Panc1 (cell line): Measurements from ENCODE around the gene ABCD3. TPM values are rescaled to one million over a fixed set of nuclear protein-coding genes. Genes with fewer than 3 reads are reported as not detected.

ENCODE experiments used
- ATAC-seq: fragments of 200-7000 bp; cut with Tn5 transposase; 2 replicates; pipeline ENCODE4 v1.9.1; 2020; ENCODE audit warnings: mild to moderate bottlenecking, moderate library complexity
- BruUV-seq: library from RNA; stranded (reverse); fragments of 400-500 nt; replicated peaks from 2 replicates; lab custom pipeline; 2021; lab: Mats Ljungman, UMichigan
- CTCF ChIA-PET: fragments of 300-600 bp; sonication (Branson Sonifier 250); formaldehyde crosslinking; loops from one replicate; lab custom pipeline; 2022; ENCODE audit warnings: antibody characterized with exemption; lab: Charles Lee
- POLR2A ChIA-PET: fragments of 300-600 bp; sonication (Branson Sonifier 250); formaldehyde crosslinking; loops from one replicate; lab custom pipeline; 2022; ENCODE audit warnings: antibody characterized with exemption; lab: Charles Lee
- DNase-seq: peaks from one replicate; pipeline ENCODE4 v3.0.0-alpha.2; 2010; ENCODE audit warnings: low read depth, low spot score
- H3K27ac ChIP-seq: 2 replicates; pipeline ENCODE4 v1.5.1; 2011; ENCODE audit warnings: mild to moderate bottlenecking, low read length, inconsistent platforms
- H3K27me3 ChIP-seq: fragments of 200-500 bp; sonication (Bioruptor generic); 2 replicates; pipeline ENCODE4 v1.6.0; 2014; ENCODE audit warnings: low read length, inconsistent platforms; ENCODE audit not compliant: control insufficient read depth, insufficient read depth
- H3K36me3 ChIP-seq: fragments of 200-500 bp; sonication (Bioruptor generic); 2 replicates; pipeline ENCODE4 v1.5.1; 2014; ENCODE audit warnings: inconsistent platforms, mild to moderate bottlenecking, low read length, moderate library complexity; ENCODE audit not compliant: control insufficient read depth, insufficient read depth
- H3K4me1 ChIP-seq: 2 replicates; pipeline ENCODE4 v1.5.1; 2011; ENCODE audit warnings: inconsistent platforms, mild to moderate bottlenecking, low read length, moderate library complexity; ENCODE audit not compliant: control insufficient read depth, insufficient read depth
- H3K4me3 ChIP-seq, 2 experiments: 2 replicates each; pipeline ENCODE4 v1.5.1; 2011 to 2012; ENCODE audit warnings: low read depth in 2 of 2, low read length in 2 of 2, mild to moderate bottlenecking in 2 of 2, inconsistent platforms in 1 of 2, moderate library complexity in 1 of 2
- H3K9me3 ChIP-seq: fragments of 200-500 bp; sonication (Bioruptor generic); 2 replicates; pipeline ENCODE4 v1.5.1; 2014; ENCODE audit warnings: low read depth, mild to moderate bottlenecking, inconsistent platforms, low read length, moderate library complexity; ENCODE audit not compliant: control insufficient read depth, insufficient read depth
- POLR2AphosphoS5 ChIP-seq: IDR thresholded peaks from 2 replicates; pipeline ENCODE4 v1.6.1; 2012; ENCODE audit warnings: mild to moderate bottlenecking, low read depth, low read length, moderate library complexity
- REST ChIP-seq, 2 experiments: IDR thresholded peaks; 2 replicates each; pipeline ENCODE4 v1.6.1; 2011 to 2012; ENCODE audit warnings: low read depth in 2 of 2, control low read depth in 1 of 2, low read length in 1 of 2, mild to moderate bottlenecking in 1 of 2, moderate library complexity in 1 of 2; ENCODE audit not compliant: insufficient read depth in 1 of 2
- SIN3A ChIP-seq: IDR thresholded peaks from 2 replicates; pipeline ENCODE4 v1.6.1; 2012; ENCODE audit warnings: low read depth, mild to moderate bottlenecking, low read length, moderate library complexity, borderline replicate concordance; ENCODE audit not compliant: insufficient read depth
- TCF7L2 ChIP-seq: IDR thresholded peaks from 2 replicates; pipeline ENCODE4 v1.6.1; 2011; ENCODE audit warnings: mild to moderate bottlenecking, low read depth, low read length, inconsistent platforms
- in situ Hi-C: cut with HindIII; loops from 2 replicates; pipeline ENCODE4 v1.10.0; 2016; ENCODE audit warnings: low sequenced_read_pairs, low pct_unique_long_range_greater_than_20kb
- intact Hi-C: fragments of 100-400 bp; cut with micrococcal nuclease; formaldehyde crosslinking; loops from one replicate; pipeline ENCODE4 v1.10.0; 2022; ENCODE audit not compliant: unreplicated experiment
- total RNA-seq: library from RNA; stranded (reverse); gene quantifications from one replicate; pipeline ENCODE4 v1.2.1, GENCODE V29; 2021; ENCODE audit not compliant: unreplicated experiment
- TF ChIP-seq, protein P1 (sequence below): fragments of 450-650 bp; IDR thresholded peaks from 2 replicates; pipeline ENCODE4 v1.5.1; 2017; ENCODE audit warnings: mild to moderate bottlenecking

ABCD3 gene
- total RNA-seq, 1 experiment from 2014 or later = 40.5 TPM

- no peak overlapping the region for H3K27ac ChIP-seq
- BruUV-seq = no TSS peak
- H3K9me3 ChIP-seq = no peaks in the 10 kb centered on the region
- DNase-seq (no peak), ATAC-seq (no peak)
- intact Hi-C loops = no loop called here
- H3K27me3 ChIP-seq = no peaks in the 10 kb centered on the region; the same call in 1 of the 2 replicates
- H3K4me1 ChIP-seq = no peaks in the 10 kb centered on the region
- POLR2A ChIA-PET = no interaction called here
- CTCF ChIA-PET = interaction anchor here (0.6 kb wide), 1 partner anchor 190 kb away, joined by 4 read pairs; no protein-coding TSS in a partner anchor
- TF ChIP-seq POLR2AphosphoS5 (no peak), TCF7L2 (no peak), SIN3A (no peak), REST (IDR thresholded peaks at IDR 0.05; ENCODE audit: insufficient read depth in 1 of 2, low read depth in 2 of 2, low read length in 1 of 2) (no peak)
- TF ChIP-seq, protein P1, sequence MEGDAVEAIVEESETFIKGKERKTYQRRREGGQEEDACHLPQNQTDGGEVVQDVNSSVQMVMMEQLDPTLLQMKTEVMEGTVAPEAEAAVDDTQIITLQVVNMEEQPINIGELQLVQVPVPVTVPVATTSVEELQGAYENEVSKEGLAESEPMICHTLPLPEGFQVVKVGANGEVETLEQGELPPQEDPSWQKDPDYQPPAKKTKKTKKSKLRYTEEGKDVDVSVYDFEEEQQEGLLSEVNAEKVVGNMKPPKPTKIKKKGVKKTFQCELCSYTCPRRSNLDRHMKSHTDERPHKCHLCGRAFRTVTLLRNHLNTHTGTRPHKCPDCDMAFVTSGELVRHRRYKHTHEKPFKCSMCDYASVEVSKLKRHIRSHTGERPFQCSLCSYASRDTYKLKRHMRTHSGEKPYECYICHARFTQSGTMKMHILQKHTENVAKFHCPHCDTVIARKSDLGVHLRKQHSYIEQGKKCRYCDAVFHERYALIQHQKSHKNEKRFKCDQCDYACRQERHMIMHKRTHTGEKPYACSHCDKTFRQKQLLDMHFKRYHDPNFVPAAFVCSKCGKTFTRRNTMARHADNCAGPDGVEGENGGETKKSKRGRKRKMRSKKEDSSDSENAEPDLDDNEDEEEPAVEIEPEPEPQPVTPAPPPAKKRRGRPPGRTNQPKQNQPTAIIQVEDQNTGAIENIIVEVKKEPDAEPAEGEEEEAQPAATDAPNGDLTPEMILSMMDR = no peak
- no peaks in the 10 kb centered on the region for H3K36me3 ChIP-seq
- no peak overlapping the region for H3K4me3 ChIP-seq
- in situ Hi-C loops = no loop called here
Observed at GRCh38 chr1:94549706-94550105, 131.5 kb downstream of the ABCD3 start.

GRCh38 chr1:94550396-94550795 is 132.2 kb downstream of the ABCD3 start:
- Histone ChIP-seq H3K4me3 (no peak overlapping the region), H3K36me3 (no peaks in the 10 kb centered on the region), H3K9me3 (no peaks in the 10 kb centered on the region), H3K4me1 (no peaks in the 10 kb centered on the region), H3K27me3 (no peaks in the 10 kb centered on the region), H3K27ac (no peak overlapping the region)
- intact Hi-C loops = no loop called here
- POLR2A ChIA-PET = no interaction called here
- no TSS peak for BruUV-seq
- ATAC-seq (no peak), DNase-seq (no peak)
- in situ Hi-C loops = no loop called here
- TF ChIP-seq, protein P1 = no peak
- TF ChIP-seq TCF7L2 = no peak
- TF ChIP-seq POLR2AphosphoS5 = no peak
- CTCF ChIA-PET = no interaction called here
